Activated CD8-positive, alpha-beta memory T cell treated with anti-CD3 and anti-CD28 coated beads for 1 hour (primary cell): ENCODE measurements around the gene TMEM131.

ENCODE experiments used
- DNase-seq, 2 donors: peaks; one replicate each; pipeline ENCODE4 v3.0.0-alpha.2; 2020; ENCODE audit warnings: low read depth in 1 of 2; ENCODE audit errors: extremely low read depth in 1 of 2

Gene TMEM131

GRCh38 chr2:97742381-97742847 lies 253.3 kb downstream of the TMEM131 start:
- DNase-seq: no peak

GRCh38 chr2:97741686-97742085 lies 254.1 kb downstream of the TMEM131 start:
- no peak for DNase-seq

GRCh38 chr2:97741251-97741650 lies 254.5 kb downstream of the TMEM131 start:
- DNase-seq: no peak

- no peak for DNase-seq
These were observed 255.1 kb downstream of the TMEM131 start for GRCh38 chr2:97740590-97741182.

GRCh38 chr2:97739893-97740245 lies 255.9 kb downstream of the TMEM131 start:
- DNase-seq: no peak

DNA sequence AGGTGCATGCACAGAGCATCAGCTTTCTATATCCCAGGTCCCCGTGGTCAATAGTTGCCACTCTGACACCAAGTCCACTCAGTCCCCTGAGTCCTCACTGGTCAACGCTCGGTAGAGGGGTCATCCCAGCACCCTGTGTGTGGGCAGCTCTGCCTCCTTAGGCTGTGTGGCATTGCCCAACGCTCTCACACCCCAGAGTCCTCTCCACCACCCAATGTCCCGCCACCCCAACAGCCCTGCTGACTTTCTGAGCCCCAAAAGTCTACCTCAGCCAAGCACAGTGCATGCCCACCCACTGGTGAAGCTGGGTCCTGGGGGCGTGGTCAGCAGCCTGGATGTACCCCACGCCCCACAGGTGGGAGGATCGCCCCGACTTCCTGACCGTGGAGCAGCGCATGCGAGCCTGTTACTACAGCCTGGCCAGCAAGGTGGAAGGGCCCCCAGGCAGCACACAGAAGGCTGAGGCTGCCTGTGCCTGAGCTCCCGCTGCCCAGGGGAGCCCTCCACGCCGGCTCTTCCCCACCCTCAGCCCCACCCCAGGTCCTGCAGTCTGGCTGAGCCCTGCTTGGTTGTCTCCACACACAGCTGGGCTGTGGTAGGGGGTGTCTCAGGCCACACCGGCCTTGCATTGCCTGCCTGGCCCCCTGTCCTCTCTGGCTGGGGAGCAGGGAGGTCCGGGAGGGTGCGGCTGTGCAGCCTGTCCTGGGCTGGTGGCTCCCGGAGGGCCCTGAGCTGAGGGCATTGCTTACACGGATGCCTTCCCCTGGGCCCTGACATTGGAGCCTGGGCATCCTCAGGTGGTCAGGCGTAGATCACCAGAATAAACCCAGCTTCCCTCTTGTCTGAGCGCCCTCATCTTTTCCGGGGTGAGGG lies 256.5 kb downstream of the TMEM131 start:
- DNase-seq: no peak

- no peak for DNase-seq
These were observed 257.3 kb downstream of the TMEM131 start for GRCh38 chr2:97738179-97739019.

DNA sequence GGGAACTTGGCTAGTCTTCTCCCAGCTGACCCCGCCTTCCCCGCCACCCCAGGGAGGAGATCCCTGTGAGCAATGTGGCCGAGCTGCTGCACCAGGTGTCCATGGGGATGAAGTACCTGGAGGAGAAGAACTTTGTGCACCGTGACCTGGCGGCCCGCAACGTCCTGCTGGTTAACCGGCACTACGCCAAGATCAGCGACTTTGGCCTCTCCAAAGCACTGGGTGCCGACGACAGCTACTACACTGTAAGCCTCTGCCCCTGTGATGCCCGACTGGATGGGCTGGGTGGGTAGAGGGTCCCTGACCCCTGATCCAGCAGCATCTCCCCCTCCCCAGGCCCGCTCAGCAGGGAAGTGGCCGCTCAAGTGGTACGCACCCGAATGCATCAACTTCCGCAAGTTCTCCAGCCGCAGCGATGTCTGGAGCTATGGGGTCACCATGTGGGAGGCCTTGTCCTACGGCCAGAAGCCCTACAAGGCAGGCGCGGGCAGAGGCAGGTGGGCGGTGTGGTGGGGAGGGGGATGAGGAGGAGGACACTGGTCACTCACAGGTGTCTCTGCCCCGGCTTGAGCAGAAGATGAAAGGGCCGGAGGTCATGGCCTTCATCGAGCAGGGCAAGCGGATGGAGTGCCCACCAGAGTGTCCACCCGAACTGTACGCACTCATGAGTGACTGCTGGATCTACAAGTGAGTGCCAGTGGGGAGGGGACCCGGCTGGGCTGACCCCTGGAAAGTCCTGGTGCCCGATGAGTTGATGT lies 258.1 kb downstream of the TMEM131 start:
- DNase-seq: no peak

- DNase-seq: no peak
These were observed 259.0 kb downstream of the TMEM131 start for GRCh38 chr2:97736608-97737330.

GRCh38 chr2:97736185-97736584 lies 259.6 kb downstream of the TMEM131 start:
- no peak for DNase-seq

DNA sequence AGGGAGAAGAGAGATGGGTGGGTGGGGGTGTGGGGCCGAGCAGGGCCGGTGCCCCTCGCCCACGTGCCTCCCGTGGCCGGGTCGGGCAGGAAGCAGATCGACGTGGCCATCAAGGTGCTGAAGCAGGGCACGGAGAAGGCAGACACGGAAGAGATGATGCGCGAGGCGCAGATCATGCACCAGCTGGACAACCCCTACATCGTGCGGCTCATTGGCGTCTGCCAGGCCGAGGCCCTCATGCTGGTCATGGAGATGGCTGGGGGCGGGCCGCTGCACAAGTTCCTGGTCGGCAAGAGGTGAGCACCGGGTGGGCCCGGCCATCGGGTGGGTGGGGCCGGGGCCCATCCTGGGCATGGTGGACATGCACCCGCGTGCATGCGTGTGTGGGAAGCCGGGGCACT lies 260.6 kb downstream of the TMEM131 start:
- no peak for DNase-seq

DNA sequence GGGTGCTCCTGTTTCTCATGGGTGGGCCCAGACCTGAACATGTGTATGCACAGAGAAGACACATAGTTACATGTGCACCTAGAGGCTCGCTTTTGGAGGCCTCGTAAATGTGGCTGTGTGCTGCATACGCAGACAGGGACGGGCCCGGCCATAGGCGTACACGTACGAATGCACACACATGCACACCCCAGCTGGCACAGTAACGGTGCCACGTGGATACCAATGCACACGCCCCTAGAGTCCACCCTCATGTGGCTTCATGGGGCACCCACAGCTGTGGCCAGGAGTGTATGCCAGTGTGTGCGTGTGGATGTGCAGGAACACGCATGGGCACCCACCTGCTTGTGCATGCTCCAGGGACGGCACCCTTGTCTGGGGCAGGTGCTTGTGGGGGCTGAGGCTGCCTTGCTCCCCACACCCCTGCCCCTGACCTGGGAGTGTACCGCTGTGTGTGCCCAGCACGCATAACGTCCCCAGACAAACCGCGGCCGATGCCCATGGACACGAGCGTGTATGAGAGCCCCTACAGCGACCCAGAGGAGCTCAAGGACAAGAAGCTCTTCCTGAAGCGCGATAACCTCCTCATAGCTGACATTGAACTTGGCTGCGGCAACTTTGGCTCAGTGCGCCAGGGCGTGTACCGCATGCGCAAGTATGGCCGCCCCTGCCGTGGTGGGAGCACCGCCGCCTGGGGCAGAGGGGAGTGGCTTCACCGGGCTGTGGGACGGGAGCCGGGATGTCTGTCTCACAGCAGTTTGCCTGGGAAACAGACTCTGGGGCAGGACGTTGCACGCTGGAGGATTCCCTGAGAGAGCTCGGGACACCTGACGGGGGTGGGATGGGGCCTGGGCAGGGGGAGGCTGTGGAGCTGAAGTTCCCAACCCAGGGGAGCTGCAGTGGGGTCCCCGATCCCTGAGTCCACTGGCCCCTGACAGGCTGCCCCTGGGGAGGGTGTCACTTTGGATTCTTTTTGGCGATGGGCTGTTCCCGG lies 261.4 kb downstream of the TMEM131 start:
- DNase-seq: no peak

DNA sequence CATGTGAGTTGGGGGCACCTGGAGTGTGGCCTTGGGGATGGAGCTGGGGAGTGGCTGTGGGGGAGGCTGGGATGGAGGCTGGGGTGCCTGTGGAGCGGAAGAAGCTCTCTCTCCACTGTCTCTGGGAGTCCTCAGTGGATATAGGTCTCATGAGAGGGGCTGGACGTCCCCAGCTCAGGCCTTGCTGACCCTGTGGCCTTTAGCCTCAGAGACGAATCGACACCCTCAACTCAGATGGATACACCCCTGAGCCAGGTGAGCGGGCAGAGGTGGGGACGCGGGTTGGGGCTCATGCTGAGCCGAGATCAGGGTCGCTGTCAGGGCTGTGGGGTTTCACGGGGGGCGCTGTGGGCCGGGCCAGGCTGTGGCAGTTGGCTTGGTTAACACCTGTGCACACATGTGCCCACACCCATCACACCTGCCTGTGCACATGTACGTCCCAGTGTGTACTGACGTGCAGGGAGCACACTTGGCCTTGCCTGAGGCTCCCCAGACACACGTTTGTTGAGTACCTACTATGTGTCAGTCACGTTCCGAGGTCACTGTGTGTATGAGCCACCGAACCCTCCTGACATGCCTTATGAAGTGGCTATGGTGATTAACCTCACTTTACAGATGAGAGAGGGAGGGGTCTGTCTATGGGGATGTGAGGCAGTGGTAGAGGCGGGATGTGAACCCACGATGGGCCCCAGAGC lies 262.3 kb downstream of the TMEM131 start:
- no peak for DNase-seq

DNA sequence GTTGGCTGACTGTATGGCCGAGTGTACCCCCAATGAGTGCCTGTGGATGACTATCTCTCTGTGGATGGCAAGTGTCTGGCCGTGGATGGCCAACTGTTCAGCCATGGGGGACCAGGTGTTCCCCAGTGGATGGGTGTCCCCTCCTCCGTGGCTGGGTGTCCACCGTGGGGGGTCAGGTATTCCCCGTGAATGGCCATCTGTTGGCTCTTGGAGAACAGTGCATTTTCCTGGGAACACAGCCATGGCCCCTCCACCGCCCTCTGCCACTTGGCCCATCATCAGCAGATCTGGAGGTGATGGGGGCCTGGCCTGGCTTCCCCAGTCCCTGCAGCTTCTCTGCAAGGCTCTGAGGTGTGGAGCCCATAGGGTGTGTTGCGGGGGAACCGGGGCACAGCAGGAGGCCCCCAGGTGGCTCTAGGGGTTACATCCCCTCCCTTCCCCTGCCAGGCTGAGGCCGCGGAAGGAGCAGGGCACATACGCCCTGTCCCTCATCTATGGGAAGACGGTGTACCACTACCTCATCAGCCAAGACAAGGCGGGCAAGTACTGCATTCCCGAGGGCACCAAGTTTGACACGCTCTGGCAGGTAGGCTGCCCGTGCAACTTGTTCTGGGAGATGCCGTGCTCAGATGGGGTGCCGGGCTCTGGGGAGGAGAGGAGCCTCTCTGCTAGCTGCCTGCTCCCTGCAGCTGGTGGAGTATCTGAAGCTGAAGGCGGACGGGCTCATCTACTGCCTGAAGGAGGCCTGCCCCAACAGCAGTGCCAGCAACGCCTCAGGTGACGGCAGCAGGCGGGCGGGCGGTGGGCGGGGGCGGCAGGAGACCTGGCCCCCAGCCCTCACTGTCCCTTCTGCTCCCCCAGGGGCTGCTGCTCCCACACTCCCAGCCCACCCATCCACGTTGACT lies 263.1 kb downstream of the TMEM131 start:
- no peak for DNase-seq

DNA sequence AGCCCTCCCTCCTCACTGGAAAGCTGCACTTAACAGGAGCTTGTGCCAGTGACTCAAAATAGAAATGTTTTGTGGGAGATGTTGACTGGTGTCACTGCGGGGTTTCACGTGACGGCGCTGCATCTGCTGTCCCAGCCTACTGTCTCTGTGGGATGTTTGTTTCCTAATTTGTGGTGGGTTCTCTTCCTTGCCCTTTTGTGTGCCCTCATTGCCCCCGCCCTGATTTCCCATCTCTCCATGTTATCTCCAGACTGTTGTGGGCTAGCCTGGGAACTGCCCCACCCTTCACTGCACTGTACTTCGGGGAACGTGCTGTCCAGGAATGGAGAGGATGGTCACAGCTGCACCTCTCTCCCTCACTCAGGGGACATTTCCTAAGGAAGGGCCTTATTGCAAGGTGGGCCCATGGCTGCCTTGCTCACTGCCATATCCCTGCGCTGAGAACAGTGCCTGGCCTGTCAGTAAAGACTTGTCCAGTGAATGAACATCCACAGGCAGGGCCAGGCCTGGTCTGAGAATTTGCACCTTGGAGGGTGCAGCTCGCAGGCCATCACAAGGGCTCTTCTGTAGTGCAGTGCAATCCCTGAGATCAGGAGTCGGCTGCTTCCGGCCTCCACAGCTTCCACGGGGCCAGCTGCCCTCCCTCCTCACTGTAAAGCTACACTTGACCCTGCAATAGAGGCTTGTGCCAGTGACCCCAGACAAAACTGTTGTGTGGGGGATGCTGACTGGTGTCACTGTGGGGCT lies 264.3 kb downstream of the TMEM131 start:
- no peak for DNase-seq

- no peak for DNase-seq
These were observed 265.5 kb downstream of the TMEM131 start for GRCh38 chr2:97730245-97730644.
